ENCODE data around the gene KRT71.

KRT71 gene

DNA sequence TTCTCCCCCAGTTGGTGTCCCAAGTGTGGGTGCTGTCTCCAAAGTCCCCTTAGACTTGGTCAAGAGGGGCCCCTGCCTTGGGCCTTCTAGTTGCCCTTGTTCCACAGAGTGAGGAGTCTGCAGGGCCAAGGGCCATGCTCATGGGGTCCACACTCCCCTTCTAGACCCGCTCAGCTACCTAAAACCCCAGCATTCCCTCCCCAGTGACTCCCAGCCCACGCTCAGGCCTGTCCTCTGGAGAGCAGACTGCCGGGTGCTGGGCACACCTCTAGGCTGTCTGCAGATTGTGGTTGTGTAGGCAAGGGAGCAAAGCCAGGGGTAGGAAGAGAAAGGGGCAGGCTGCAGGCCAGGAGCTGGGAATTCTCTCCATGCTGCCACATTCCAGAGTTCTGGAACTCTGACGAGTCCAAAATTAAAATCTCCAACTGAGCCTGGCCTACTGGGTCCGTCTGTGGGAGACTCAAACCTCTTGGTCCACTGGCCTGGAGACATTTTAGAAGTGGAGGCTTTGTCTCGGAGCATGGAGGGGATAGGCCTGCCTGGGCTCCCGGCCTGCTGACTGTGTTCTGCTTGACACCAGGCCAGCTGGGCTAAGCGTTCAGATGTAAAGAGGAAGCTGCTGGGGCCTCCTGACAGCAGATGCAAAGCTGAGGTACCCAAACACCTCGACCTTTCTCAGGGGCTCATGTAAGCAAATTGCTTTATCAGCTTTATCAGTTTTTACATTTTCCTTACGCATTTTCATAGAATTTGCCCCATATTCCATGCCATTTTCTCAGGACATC is 19.1 kb downstream of the KRT71 start:
- no peak for DNase-seq (ENCODE audit: low read depth)
- H3K4me3 ChIP-seq (ENCODE audit: low read depth, low read length), result no peak overlapping the region
- TF ChIP-seq, protein P1, sequence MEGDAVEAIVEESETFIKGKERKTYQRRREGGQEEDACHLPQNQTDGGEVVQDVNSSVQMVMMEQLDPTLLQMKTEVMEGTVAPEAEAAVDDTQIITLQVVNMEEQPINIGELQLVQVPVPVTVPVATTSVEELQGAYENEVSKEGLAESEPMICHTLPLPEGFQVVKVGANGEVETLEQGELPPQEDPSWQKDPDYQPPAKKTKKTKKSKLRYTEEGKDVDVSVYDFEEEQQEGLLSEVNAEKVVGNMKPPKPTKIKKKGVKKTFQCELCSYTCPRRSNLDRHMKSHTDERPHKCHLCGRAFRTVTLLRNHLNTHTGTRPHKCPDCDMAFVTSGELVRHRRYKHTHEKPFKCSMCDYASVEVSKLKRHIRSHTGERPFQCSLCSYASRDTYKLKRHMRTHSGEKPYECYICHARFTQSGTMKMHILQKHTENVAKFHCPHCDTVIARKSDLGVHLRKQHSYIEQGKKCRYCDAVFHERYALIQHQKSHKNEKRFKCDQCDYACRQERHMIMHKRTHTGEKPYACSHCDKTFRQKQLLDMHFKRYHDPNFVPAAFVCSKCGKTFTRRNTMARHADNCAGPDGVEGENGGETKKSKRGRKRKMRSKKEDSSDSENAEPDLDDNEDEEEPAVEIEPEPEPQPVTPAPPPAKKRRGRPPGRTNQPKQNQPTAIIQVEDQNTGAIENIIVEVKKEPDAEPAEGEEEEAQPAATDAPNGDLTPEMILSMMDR (IDR thresholded peaks at IDR 0.05; ENCODE audit: control insufficient read depth, extremely low read depth, insufficient read depth), result no peak

DNA sequence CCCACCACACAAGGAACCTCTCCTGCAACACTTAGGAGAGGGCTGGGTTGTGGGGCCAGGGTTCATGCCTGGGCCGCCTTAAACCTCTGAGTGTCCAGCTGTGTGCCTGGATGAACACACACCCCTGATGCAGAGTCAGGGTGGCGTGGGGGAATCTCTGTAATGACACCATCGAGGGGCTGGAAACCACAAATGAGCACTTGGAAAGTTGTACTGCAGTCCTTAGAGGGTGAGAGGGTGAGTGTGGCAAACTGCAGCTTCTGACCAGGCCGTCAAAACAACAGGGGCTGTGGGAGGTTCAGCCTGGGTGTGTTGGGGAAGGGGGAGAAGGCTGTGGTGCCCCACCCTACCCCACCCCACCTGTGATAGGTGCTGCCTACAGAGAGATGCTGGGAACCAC is 20.3 kb downstream of the KRT71 start:
- TF ChIP-seq, protein P1 (IDR thresholded peaks at IDR 0.05; ENCODE audit: control insufficient read depth, extremely low read depth, insufficient read depth), result no peak
- DNase-seq (ENCODE audit: low read depth), result no peak
- H3K4me3 ChIP-seq (ENCODE audit: low read depth, low read length), result no peak overlapping the region

DNA sequence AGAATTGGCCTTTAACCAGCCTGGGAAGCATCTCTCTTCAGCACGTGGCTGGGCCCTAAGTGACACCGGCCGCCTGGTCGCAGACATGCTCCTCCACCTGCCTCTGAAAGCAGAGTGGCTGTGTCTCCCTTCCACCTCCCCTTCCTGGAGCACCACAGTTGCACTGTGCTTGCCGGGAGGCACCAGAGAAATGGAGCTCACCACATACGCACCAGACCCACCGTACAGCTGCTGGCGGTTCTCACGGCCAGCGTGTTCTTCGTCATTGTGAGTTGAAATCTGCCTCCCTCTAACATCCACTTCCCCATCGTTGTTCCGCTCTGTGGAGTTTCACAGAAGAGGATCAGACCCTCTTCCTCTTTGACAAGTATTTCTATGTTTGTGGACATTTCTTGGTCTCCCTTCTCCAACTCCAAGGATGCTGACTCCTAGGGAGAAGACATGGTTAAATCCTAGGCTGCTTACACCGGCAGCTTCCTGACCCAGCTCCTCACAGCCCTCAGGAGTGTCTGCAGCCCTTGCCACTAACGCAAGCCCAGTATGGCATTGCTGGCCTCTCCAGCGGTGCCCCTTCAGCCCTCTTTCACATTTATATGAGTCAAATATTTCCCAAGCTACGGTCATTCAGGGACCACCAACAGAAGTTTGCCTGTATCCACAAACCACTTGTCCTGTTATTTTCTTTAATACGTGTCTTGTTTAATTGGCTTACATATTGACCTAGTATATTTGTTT is 21.2 kb downstream of the KRT71 start:
- TF ChIP-seq, protein P1 (IDR thresholded peaks at IDR 0.05; ENCODE audit: control insufficient read depth, extremely low read depth, insufficient read depth), result no peak
- DNase-seq (ENCODE audit: low read depth), result no peak

DNA sequence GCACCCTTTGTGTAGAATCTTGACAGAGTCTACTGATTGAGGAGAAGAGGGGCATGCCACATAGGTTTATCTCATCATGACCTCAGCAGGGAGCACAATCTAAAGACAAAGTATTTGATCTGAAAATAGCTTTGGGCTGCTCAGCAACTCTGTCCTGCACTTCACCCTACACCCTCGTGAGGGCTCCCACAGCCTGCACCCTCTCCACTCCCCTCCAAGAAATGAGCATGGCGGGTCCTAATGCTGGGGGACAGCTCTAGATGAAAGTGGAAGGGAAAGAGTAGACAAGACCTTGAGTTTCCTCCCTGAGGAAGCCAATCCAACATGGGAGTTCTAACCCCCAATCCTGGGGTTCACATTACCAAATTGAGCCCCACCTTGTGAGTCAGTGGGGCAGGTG is 22.0 kb downstream of the KRT71 start:
- no peak for DNase-seq (ENCODE audit: low read depth)
- TF ChIP-seq, protein P1 (IDR thresholded peaks at IDR 0.05; ENCODE audit: control insufficient read depth, extremely low read depth, insufficient read depth), result no peak

More for the DNA sequence above, 21.2 kb downstream of the KRT71 start:
- H3K4me3 ChIP-seq (ENCODE audit: low read depth, low read length), result no peak overlapping the region

DNA sequence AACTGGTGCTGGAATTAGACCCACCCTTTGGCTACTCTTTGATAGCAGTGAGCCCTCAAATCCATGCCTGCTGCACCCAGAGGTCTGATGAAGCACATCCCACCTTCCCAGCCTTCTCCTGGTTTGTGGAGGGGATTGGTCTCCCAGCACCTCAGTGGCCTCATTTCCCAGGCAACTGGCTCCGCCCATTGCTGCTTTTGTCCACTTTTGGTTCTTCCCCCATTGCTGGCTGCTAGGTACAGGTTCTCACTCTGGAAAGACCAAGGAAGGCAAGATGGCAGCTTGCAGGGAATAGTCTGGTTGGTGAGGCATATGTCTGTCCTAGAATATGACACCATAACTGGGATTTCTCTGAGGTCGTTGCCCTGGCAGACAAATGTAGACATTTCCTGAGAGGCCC is 22.6 kb downstream of the KRT71 start:
- no peak overlapping the region for H3K4me3 ChIP-seq (ENCODE audit: low read depth, low read length)
- TF ChIP-seq, protein P1 (IDR thresholded peaks at IDR 0.05; ENCODE audit: control insufficient read depth, extremely low read depth, insufficient read depth), result no peak
- no peak for DNase-seq (ENCODE audit: low read depth)

More for the DNA sequence above, 22.0 kb downstream of the KRT71 start:
- no peak overlapping the region for H3K4me3 ChIP-seq (ENCODE audit: low read depth, low read length)

DNA sequence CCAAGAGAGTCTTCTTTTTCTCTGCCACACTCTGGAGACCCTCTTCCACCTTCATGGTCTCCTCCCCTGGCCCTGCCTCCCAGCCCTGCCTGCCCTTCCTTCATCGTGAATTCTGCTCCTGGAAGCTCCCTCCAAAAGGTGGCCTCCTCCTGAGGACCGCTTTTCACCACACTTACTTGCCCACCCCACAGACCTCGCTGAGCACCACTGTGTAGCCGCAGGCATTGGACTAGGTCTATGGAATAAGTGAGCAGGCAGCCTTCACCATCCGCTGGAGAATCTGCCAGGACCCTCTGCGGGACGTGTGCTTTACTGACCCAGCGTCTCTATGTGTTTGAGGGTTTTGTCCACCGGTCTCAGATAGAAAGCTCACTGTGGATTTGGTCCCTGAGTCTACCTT is 23.1 kb downstream of the KRT71 start:
- TF ChIP-seq, protein P1 (IDR thresholded peaks at IDR 0.05; ENCODE audit: control insufficient read depth, extremely low read depth, insufficient read depth), result no peak
- no peak for DNase-seq (ENCODE audit: low read depth)
- H3K4me3 ChIP-seq (ENCODE audit: low read depth, low read length), result no peak overlapping the region

Measured in LNCaP clone FGC (cell line).